Heart left ventricle (tissue), 13 donors: ENCODE measurements around the gene HNRNPA2B1.
A peak's percentile ranks its signal among the peaks of the same experiment; 100 is the strongest.

Experiments used
- CTCF ChIP-seq, 12 donors: fragments of 200-600 bp; sonication (generic) in 4 of 12; IDR thresholded peaks; one replicate each; pipeline versions ENCODE4 v1.5.0 to v1.8.0; 2018 to 2022; ENCODE audit warnings: antibody characterized with exemption in 12 of 12, mild to moderate bottlenecking in 5 of 12
- POLR2A ChIP-seq, 2 donors: fragments of 450-650 bp; IDR thresholded peaks; one replicate each; pipeline ENCODE4 v1.6.1; 2017; ENCODE audit warnings: antibody characterized with exemption in 2 of 2, mild to moderate bottlenecking in 2 of 2, moderate library complexity in 2 of 2
- donor health status: ischemic (EF 13 %, LVEDD 7.1; RV severe dilation, severe dysfunction).
- donor health status: DM: no; HTN: yes; CAD: no.
- donor health status: DM: no; HTN: no; CAD: no.
- donor health status: ischemic (EF 25% LVEDD 6.9; RV normal size, moderate dysfunction).
- donor health status: ischemic (EF 25% LVEDD 5.7; RV mildly dilated, moderate dysfunction).
- donor health status: ischemic (EF 35%, LVEDD 5.7; RV mildly dilated, moderate dysfunction).
- donor health status: nonischemic (EF 11% LVEDD 7.7; RV severe dilation, severe dysfunction).
- donor health status: DM: yes; HTN: yes; CAD: no.
- donor health status: PGD.
- donor health status: ischemic (EF 29% LVEDD 5.4; RV normal size, mild dysfunction).
- donor health status: nonischemic (EF 23%, LVEDD 6.1; RV moderate dilation, normal function).

GRCh38 chr7:26153823-26154783 is 46.4 kb downstream of the HNRNPA2B1 start:
- TF ChIP-seq POLR2A (IDR thresholded peaks at IDR 0.05) = peak in 1 of 2 donors; percentile 21
- no peak for TF ChIP-seq CTCF (IDR thresholded peaks at IDR 0.05)
